Adipocyte (in vitro differentiated cells): Measurements from ENCODE around the gene NACAD.

ENCODE experiments used
- DNase-seq: peaks from one replicate; pipeline ENCODE4 v3.0.0-alpha.2; 2015; ENCODE audit warnings: low read depth
- H3K27me3 ChIP-seq: replicated peaks from 2 replicates; pipeline ENCODE4 v1.7.0; 2013; ENCODE audit warnings: mild to moderate bottlenecking, low read length, moderate library complexity; ENCODE audit not compliant: control insufficient read depth, insufficient read depth
- H3K36me3 ChIP-seq: 2 replicates; pipeline ENCODE4 v1.7.0; 2013; ENCODE audit warnings: low read length, mild to moderate bottlenecking, moderate library complexity; ENCODE audit not compliant: control insufficient read depth, insufficient read depth, severe bottlenecking
- H3K4me1 ChIP-seq: 2 replicates; pipeline ENCODE4 v1.7.0; 2013; ENCODE audit warnings: mild to moderate bottlenecking, low read length, moderate library complexity; ENCODE audit not compliant: control insufficient read depth, insufficient read depth
- H3K4me3 ChIP-seq: 2 replicates; pipeline ENCODE4 v1.7.0; 2013; ENCODE audit warnings: mild to moderate bottlenecking, low read length, moderate library complexity
- H3K9ac ChIP-seq: 2 replicates; pipeline ENCODE4 v1.7.0; 2013; ENCODE audit warnings: mild to moderate bottlenecking, low read length, moderate library complexity
- H3K9me3 ChIP-seq: 2 replicates; pipeline ENCODE4 v1.7.0; 2013; ENCODE audit warnings: mild to moderate bottlenecking, low read length, moderate library complexity; ENCODE audit not compliant: control insufficient read depth

The NACAD gene

GRCh38 chr7:45101748-45102147 is 13.0 kb upstream of the NACAD start:
- no peak for DNase-seq
- Histone ChIP-seq H3K4me1 (peaks cover under 1% of the 10 kb centered on the region), H3K4me3 (no peak overlapping the region), H3K27me3 (no peaks in the 10 kb centered on the region), H3K9me3 (no peaks in the 10 kb centered on the region), H3K36me3 (peaks cover 84% of the 10 kb centered on the region), H3K9ac (no peak overlapping the region)

GRCh38 chr7:45100761-45101480 is 12.2 kb upstream of the NACAD start:
- no peak overlapping the region for H3K4me3 ChIP-seq
- H3K36me3 ChIP-seq: peaks cover 75% of the 10 kb centered on the region
- no peak for DNase-seq
- H3K4me1 ChIP-seq: no peaks in the 10 kb centered on the region
- no peak overlapping the region for H3K9ac ChIP-seq
- H3K27me3 ChIP-seq: no peaks in the 10 kb centered on the region
- H3K9me3 ChIP-seq: no peaks in the 10 kb centered on the region

GRCh38 chr7:45099891-45100760 is 11.4 kb upstream of the NACAD start:
- Histone ChIP-seq H3K9me3 (no peaks in the 10 kb centered on the region), H3K4me3 (no peak overlapping the region), H3K27me3 (no peaks in the 10 kb centered on the region), H3K9ac (no peak overlapping the region), H3K36me3 (peaks cover 67% of the 10 kb centered on the region), H3K4me1 (no peaks in the 10 kb centered on the region)
- DNase-seq: no peak

- Histone ChIP-seq H3K9me3 (no peaks in the 10 kb centered on the region), H3K36me3 (peaks cover 58% of the 10 kb centered on the region), H3K4me1 (no peaks in the 10 kb centered on the region), H3K4me3 (no peak overlapping the region), H3K27me3 (no peaks in the 10 kb centered on the region), H3K9ac (no peak overlapping the region)
- DNase-seq: no peak
These were observed 10.4 kb upstream of the NACAD start for GRCh38 chr7:45098983-45099839.

- H3K36me3 ChIP-seq: no peaks in the 10 kb centered on the region
- peaks cover 5% of the 10 kb centered on the region for H3K27me3 ChIP-seq
- peaks cover 6% of the 10 kb centered on the region for H3K4me1 ChIP-seq
- no peak overlapping the region for H3K9ac ChIP-seq
- no peak overlapping the region for H3K4me3 ChIP-seq
- H3K9me3 ChIP-seq: no peaks in the 10 kb centered on the region
- DNase-seq: no peak
These were observed 4.1 kb upstream of the NACAD start for GRCh38 chr7:45092931-45093235.

GRCh38 chr7:45092100-45092930 is 3.5 kb upstream of the NACAD start:
- DNase-seq: peak; percentile 38
- Histone ChIP-seq H3K9ac (no peak overlapping the region), H3K36me3 (no peaks in the 10 kb centered on the region), H3K9me3 (no peaks in the 10 kb centered on the region), H3K27me3 (peaks cover 5% of the 10 kb centered on the region), H3K4me3 (no peak overlapping the region), H3K4me1 (peaks cover 6% of the 10 kb centered on the region)

- peak; percentile 65 for DNase-seq
- H3K9me3 ChIP-seq: no peaks in the 10 kb centered on the region
- peaks cover 5% of the 10 kb centered on the region for H3K27me3 ChIP-seq
- H3K9ac ChIP-seq: no peak overlapping the region
- no peaks in the 10 kb centered on the region for H3K36me3 ChIP-seq
- H3K4me3 ChIP-seq: peak overlapping the region; percentile 73
- H3K4me1 ChIP-seq: peaks cover 6% of the 10 kb centered on the region
These were observed 647 bp upstream of the NACAD start for GRCh38 chr7:45089341-45089891.

GRCh38 chr7:45088146-45088701 is 545 bp downstream of the NACAD start:
- no peak overlapping the region for H3K4me3 ChIP-seq
- H3K4me1 ChIP-seq: peaks cover 6% of the 10 kb centered on the region
- no peak overlapping the region for H3K9ac ChIP-seq
- H3K9me3 ChIP-seq: no peaks in the 10 kb centered on the region
- H3K27me3 ChIP-seq: peaks cover 5% of the 10 kb centered on the region
- H3K36me3 ChIP-seq: no peaks in the 10 kb centered on the region
- no peak for DNase-seq

GRCh38 chr7:45087301-45088145 is 1.2 kb downstream of the NACAD start:
- H3K9ac ChIP-seq: no peak overlapping the region
- H3K4me1 ChIP-seq: peaks cover 4% of the 10 kb centered on the region
- H3K4me3 ChIP-seq: no peak overlapping the region
- peaks cover 5% of the 10 kb centered on the region for H3K27me3 ChIP-seq
- DNase-seq: no peak
- H3K36me3 ChIP-seq: no peaks in the 10 kb centered on the region
- H3K9me3 ChIP-seq: no peaks in the 10 kb centered on the region
